Measurements from ENCODE around the gene KRTAP4-9. TPM values are rescaled to one million over a fixed set of nuclear protein-coding genes. Genes with fewer than 3 reads are reported as not detected.

The KRTAP4-9 gene
- total RNA-seq, 1 experiment from 2014 or later = not detected

DNA sequence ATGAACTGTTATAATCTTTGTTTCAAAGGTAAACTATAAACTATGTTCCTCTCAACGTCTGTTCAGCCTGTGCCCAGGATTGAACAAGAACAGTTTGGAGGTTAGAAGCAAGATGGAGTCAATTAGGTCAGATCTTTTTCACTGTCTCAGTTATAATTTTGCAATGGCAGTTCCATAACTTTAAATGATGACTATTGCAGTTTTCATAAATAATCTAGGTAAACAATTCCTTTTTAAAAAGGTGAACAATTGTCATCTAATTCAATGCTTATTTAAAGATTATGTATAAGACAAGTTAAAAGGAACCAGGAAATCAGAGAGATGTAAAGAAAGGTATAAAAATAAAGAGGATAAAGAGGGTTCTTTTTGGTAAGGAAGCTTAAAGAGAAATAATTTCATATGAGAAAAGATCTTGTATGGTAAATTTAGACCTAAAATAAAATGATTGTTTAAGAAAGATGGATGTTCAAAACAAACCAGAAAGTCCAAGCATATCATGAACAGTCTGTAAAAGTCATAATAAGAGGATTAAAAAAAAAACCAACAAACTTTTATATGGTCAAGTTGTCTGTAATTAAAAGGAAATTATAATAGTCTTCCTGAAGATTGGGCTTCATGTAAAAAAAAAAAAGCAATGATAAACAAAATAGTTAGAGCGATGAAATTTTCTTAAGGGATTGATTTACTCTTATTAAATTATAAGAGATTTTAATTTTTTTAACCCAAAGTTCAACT lies 6.1 kb downstream of the KRTAP4-9 start:
- H3K36me3 ChIP-seq (ENCODE audit: control insufficient read depth in 1 of 2, insufficient read depth in 2 of 2, low read length in 2 of 2) = peaks cover 0 to 23% of the 10 kb centered on the region in 2 experiments; a peak in 2 of 4 replicates
- H2AFZ ChIP-seq (ENCODE audit: low read depth, low read length, poor library complexity, severe bottlenecking) = peak overlapping the region; percentile 51
- H3K9ac ChIP-seq (ENCODE audit: low read length) = no peak overlapping the region
- no peak overlapping the region for H3K4me3 ChIP-seq (replicated peaks in 1 of 2; ENCODE audit: low read depth in 1 of 2, low read length in 2 of 2)
- no peak overlapping the region for H3K4me2 ChIP-seq (ENCODE audit: low read length)
- H3K79me2 ChIP-seq (ENCODE audit: insufficient read depth, low read length) = no peaks in the 10 kb centered on the region
- no peaks in the 10 kb centered on the region for H3K9me2 ChIP-seq (ENCODE audit: insufficient read depth)
- no peak overlapping the region for H3K27ac ChIP-seq (ENCODE audit: low read depth, low read length)
- ChIA-PET POLR2A (no interaction called here), RAD21 (ENCODE audit: low non-redundant PET in 1 of 2, low total read pairs in 2 of 2, uncharacterized antibody in 2 of 2, unreplicated experiment in 2 of 2) (no interaction called here), CTCF (no interaction called here)
- no TSS peak for BruUV-seq (replicated peaks)
- no peak for DNase-seq (ENCODE audit: low read depth, low spot score)
- H3K4me1 ChIP-seq (ENCODE audit: control insufficient read depth in 1 of 2, insufficient read depth in 2 of 2, low read length in 2 of 2) = peaks cover 0 to 6% of the 10 kb centered on the region in 2 experiments; a peak in 1 of 4 replicates
- H3K9me3 ChIP-seq (ENCODE audit: control insufficient read depth in 1 of 2, insufficient read depth in 1 of 2, low read depth in 1 of 2, low read length in 2 of 2) = peaks cover 4 to 21% of the 10 kb centered on the region in 2 experiments; a peak in 3 of 4 replicates
- no peak for ATAC-seq
- H3K27me3 ChIP-seq (ENCODE audit: insufficient read depth, low read length) = no peaks in the 10 kb centered on the region
- intact Hi-C loops (cut with micrococcal nuclease) = no loop called here
- TF ChIP-seq, protein P1, sequence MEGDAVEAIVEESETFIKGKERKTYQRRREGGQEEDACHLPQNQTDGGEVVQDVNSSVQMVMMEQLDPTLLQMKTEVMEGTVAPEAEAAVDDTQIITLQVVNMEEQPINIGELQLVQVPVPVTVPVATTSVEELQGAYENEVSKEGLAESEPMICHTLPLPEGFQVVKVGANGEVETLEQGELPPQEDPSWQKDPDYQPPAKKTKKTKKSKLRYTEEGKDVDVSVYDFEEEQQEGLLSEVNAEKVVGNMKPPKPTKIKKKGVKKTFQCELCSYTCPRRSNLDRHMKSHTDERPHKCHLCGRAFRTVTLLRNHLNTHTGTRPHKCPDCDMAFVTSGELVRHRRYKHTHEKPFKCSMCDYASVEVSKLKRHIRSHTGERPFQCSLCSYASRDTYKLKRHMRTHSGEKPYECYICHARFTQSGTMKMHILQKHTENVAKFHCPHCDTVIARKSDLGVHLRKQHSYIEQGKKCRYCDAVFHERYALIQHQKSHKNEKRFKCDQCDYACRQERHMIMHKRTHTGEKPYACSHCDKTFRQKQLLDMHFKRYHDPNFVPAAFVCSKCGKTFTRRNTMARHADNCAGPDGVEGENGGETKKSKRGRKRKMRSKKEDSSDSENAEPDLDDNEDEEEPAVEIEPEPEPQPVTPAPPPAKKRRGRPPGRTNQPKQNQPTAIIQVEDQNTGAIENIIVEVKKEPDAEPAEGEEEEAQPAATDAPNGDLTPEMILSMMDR (IDR thresholded peaks at IDR 0.05 in 2 of 3, conservative IDR thresholded peaks at IDR 0.05 in 1 of 3; ENCODE audit: borderline replicate concordance in 1 of 3, insufficient read depth in 1 of 3, low read depth in 2 of 3, low read length in 2 of 3) = no peak
- TF ChIP-seq SIN3A (IDR thresholded peaks at IDR 0.05; ENCODE audit: low read depth) (no peak), CBX3 (IDR thresholded peaks at IDR 0.05; ENCODE audit: low read depth) (peak; percentile 59; the same call in 1 of the 2 replicates), EZH2 (IDR thresholded peaks at IDR 0.05) (no peak), ZBTB33 (IDR thresholded peaks at IDR 0.05; ENCODE audit: extremely low read depth, insufficient replicate concordance, low read length) (no peak)
- no peaks in the 10 kb centered on the region for H4K20me1 ChIP-seq (ENCODE audit: insufficient read depth)
